A673 (cell line): Measurements from ENCODE around the gene TREML4. TPM values are rescaled to one million over a fixed set of nuclear protein-coding genes. Genes with fewer than 3 reads are reported as not detected.

Source experiments
- BruUV-seq: library from RNA; stranded (reverse); fragments of 400-500 nt; replicated peaks from 2 replicates; lab custom pipeline; 2021; lab: Mats Ljungman, UMichigan
- CTCF ChIA-PET: fragments of 300-600 bp; sonication (Branson Sonifier 250); formaldehyde crosslinking; loops from one replicate; lab custom pipeline; 2022; ENCODE audit warnings: antibody characterized with exemption; lab: Charles Lee
- POLR2A ChIA-PET: fragments of 300-600 bp; sonication (Branson Sonifier 250); formaldehyde crosslinking; loops from one replicate; lab custom pipeline; 2022; ENCODE audit warnings: antibody characterized with exemption; ENCODE audit not compliant: low non-redundant PET; lab: Charles Lee
- DNase-seq: peaks from one replicate; pipeline ENCODE4 v3.0.0-alpha.2; 2015; ENCODE audit warnings: low spot score
- H3K27ac ChIP-seq: fragments of 200-600 bp; sonication (generic); 2 replicates; pipeline ENCODE4 v1.5.1; 2016; ENCODE audit warnings: mixed run types, low read depth, mild to moderate bottlenecking, mixed read lengths, antibody characterized with exemption, low read length; ENCODE audit not compliant: poor library complexity, severe bottlenecking
- H3K27me3 ChIP-seq: fragments of 200-600 bp; sonication (generic); replicated peaks from 2 replicates; pipeline ENCODE4 v1.6.1; 2017; ENCODE audit warnings: mixed run types, low read depth, mild to moderate bottlenecking, mixed read lengths, antibody characterized with exemption, low read length; ENCODE audit not compliant: insufficient read depth, poor library complexity
- H3K36me3 ChIP-seq: fragments of 200-600 bp; sonication (generic); 2 replicates; pipeline ENCODE4 v1.6.1; 2016; ENCODE audit warnings: mixed run types, mild to moderate bottlenecking, mixed read lengths, antibody characterized with exemption, low read length; ENCODE audit not compliant: insufficient read depth, poor library complexity, severe bottlenecking
- H3K4me1 ChIP-seq: fragments of 200-600 bp; sonication (generic); 2 replicates; pipeline ENCODE4 v1.6.1; 2017; ENCODE audit warnings: mixed run types, mild to moderate bottlenecking, mixed read lengths, antibody characterized with exemption, low read length; ENCODE audit not compliant: insufficient read depth, poor library complexity, severe bottlenecking
- H3K4me3 ChIP-seq: fragments of 200-600 bp; sonication (generic); 2 replicates; pipeline ENCODE4 v1.5.1; 2016; ENCODE audit warnings: low read depth, mixed run types, mild to moderate bottlenecking, mixed read lengths, low read length; ENCODE audit not compliant: poor library complexity, severe bottlenecking
- H3K9me3 ChIP-seq: fragments of 200-600 bp; sonication (generic); 2 replicates; pipeline ENCODE4 v1.6.1; 2016; ENCODE audit warnings: mixed run types, low read depth, mild to moderate bottlenecking, mixed read lengths, antibody characterized with exemption, low read length; ENCODE audit not compliant: poor library complexity, severe bottlenecking
- CTCF ChIP-seq: fragments of 300-800, 200-600 bp; sonication (generic); conservative IDR thresholded peaks from 2 replicates; pipeline ENCODE4 v1.5.1; 2017; ENCODE audit warnings: low read depth, mild to moderate bottlenecking, antibody characterized with exemption, low read length, moderate library complexity, mixed read lengths
- EZH2 ChIP-seq: fragments of 200-600 bp; sonication (generic); IDR thresholded peaks from 2 replicates; pipeline ENCODE4 v1.6.1; 2017; ENCODE audit warnings: borderline replicate concordance, low read depth, mild to moderate bottlenecking, mixed read lengths, antibody characterized with exemption, low read length; ENCODE audit not compliant: poor library complexity, severe bottlenecking
- intact Hi-C: fragments of 100-400 bp; cut with micrococcal nuclease; formaldehyde crosslinking; loops from one replicate; pipeline ENCODE4 v1.10.0; 2022; ENCODE audit not compliant: unreplicated experiment
- total RNA-seq: library from RNA; stranded (reverse); gene quantifications from 2 replicates; pipeline ENCODE4 v1.2.3, GENCODE V29; 2021

TREML4 gene
- total RNA-seq, 1 experiment from 2014 or later: not detected

GRCh38 chr6:41288030-41288753 lies 60.0 kb downstream of the TREML4 start:
- Histone ChIP-seq H3K27ac (no peak overlapping the region), H3K4me3 (no peak overlapping the region), H3K9me3 (no peaks in the 10 kb centered on the region), H3K36me3 (no peaks in the 10 kb centered on the region), H3K27me3 (no peaks in the 10 kb centered on the region), H3K4me1 (no peaks in the 10 kb centered on the region)
- no peak for TF ChIP-seq CTCF
- no peak for TF ChIP-seq EZH2
- no TSS peak for BruUV-seq
- DNase-seq: no peak
- intact Hi-C loops: no loop called here
- ChIA-PET CTCF (no interaction called here), POLR2A (no interaction called here)

Other genes starting within 250 kb of the TREML4 start
- gene UNC5CL, start 189.1 kb upstream of the TREML4 start, total RNA-seq: 0.41 and 1.2 TPM in 2 replicates
- not detected in 2 replicates for gene TSPO2, start 185.9 kb upstream of the TREML4 start, total RNA-seq
- not detected in 2 replicates for gene APOBEC2, start 175.1 kb upstream of the TREML4 start, total RNA-seq
- 27.3 and 30.4 TPM in 2 replicates for gene OARD1, start 156.0 kb upstream of the TREML4 start, total RNA-seq
- 38.8 and 45.4 TPM in 2 replicates for gene NFYA, start 155.4 kb upstream of the TREML4 start, total RNA-seq
- not detected in 2 replicates for gene TREML1, start 74.0 kb upstream of the TREML4 start, total RNA-seq
- not detected in 2 replicates for gene TREM2, start 65.2 kb upstream of the TREML4 start, total RNA-seq
- gene TREML2, start 27.2 kb upstream of the TREML4 start, total RNA-seq: not detected in 2 replicates
- gene TREM1, start 58.3 kb downstream of the TREML4 start, total RNA-seq: not detected in 2 replicates
- not detected in 2 replicates for gene NCR2, start 107.3 kb downstream of the TREML4 start, total RNA-seq